ENCODE results near the gene RGS1.

RGS1 gene

DNA sequence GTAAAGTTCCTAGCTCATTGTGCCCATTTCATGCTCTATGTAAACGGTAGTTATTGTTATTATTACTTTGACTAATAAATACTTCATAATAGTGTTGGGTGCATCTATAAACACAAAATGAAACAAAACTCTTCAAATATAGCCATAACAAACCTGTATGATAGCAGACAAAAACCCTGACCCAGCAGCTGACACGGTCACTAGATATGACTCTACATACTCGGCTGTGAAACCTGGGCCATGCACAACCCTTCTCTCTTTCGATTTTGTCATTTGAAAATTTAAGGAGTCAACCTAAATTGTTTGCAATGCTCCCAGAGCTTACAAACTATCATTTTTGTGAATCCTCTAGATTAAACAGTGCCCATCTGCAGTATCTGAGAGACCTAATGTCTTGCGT, 52.3 kb downstream of the RGS1 start:
- DNase-seq: no peak

DNA sequence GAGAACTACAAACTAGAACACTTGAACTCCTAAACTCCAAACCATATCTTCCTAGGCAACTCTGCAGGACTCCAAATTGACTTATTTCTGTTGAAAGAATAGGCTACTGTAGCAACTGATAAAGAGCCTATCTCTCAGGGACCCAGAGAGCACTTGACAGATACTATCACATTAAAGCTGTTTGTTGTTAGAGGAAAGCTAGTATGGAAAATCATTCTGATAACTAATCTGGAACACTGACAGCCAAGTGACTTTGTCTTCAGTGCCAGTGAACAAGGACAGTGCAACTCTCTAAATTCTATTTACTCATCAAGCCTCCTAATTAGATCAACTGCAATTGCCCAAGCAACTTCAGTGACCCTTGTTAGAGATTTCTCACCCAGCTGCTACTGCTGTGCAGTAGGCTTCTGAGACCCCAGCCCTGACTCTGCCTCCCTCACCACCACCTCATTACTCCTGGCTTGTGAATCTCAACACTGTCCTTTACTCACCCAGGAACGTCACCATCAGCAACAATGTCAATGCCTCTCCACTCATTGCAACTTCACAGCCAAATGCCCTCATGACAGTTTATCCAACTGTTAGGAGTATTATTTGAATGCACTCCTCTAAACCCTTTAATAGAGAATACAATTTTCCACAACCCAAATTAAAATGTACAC, 53.0 kb downstream of the RGS1 start:
- DNase-seq: no peak

DNA sequence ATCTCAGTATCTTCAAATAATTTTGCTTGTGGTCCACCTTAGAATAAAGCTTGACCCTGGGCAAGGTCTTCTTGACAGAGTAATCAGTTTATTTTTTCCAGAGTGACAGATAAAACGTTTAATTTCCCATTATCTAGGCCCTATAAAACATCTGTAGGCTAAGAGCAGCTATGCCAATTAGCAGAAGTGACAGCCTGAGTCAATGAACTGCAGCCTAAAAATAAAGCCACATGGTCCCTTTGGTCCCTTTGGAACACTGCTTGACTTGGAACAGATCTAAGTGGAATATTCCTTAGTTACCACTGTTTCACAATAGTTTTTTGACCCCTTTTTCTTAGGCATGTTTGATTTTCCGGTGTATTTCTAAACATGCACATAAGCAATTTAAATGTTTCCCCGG, 54.0 kb downstream of the RGS1 start:
- no peak for DNase-seq

Data from central memory CD4-positive, alpha-beta T cell (primary cell).